Measurements from ENCODE around the gene RAB10. TPM values are rescaled to one million over a fixed set of nuclear protein-coding genes. Genes with fewer than 3 reads are reported as not detected.

The RAB10 gene
- total and polyA plus RNA-seq, 5 donors from 2014 or later, result 40.8 to 132 (median 112) TPM

Other genes with a start within 250 kb of the RAB10 start
- gene ASXL2, start 155.6 kb upstream of the RAB10 start, total RNA-seq, result 48.6 TPM
- 1 to 10 TPM; 6.8 to 8.8 (median 8.1) TPM for gene ASXL2, start 155.6 kb upstream of the RAB10 start, polyA plus RNA-seq
- 6.6 TPM for gene KIF3C, start 51.6 kb upstream of the RAB10 start, total RNA-seq
- 1 to 10 TPM in 1 of 4 donors, under 1 TPM in 3; 0.07 to 1.2 (median 0.68) TPM for gene KIF3C, start 51.6 kb upstream of the RAB10 start, polyA plus RNA-seq
- gene GAREM2, start 139.0 kb downstream of the RAB10 start, total RNA-seq, result 4.0 TPM
- 1 to 10 TPM in 3 of 4 donors, under 1 TPM in 1; 0.77 to 1.7 (median 1.2) TPM for gene GAREM2, start 139.0 kb downstream of the RAB10 start, polyA plus RNA-seq
- 68.8 TPM for gene HADHA, start 210.5 kb downstream of the RAB10 start, total RNA-seq
- 100 to 1,000 TPM; 127 to 140 (median 131) TPM for gene HADHA, start 210.5 kb downstream of the RAB10 start, polyA plus RNA-seq
- gene HADHB, start 210.9 kb downstream of the RAB10 start, total RNA-seq, result 58.9 TPM
- 100 to 1,000 TPM; 116 to 139 (median 127) TPM for gene HADHB, start 210.9 kb downstream of the RAB10 start, polyA plus RNA-seq

Data from CD4-positive, CD25-positive, alpha-beta regulatory T cell (primary cell).